A673 (cell line): ENCODE data around the gene GRIFIN. TPM values are rescaled to one million over a fixed set of nuclear protein-coding genes. Genes with fewer than 3 reads are reported as not detected.

Experiments used
- BruUV-seq: library from RNA; stranded (reverse); fragments of 400-500 nt; replicated peaks from 2 replicates; lab custom pipeline; 2021; lab: Mats Ljungman, UMichigan
- CTCF ChIA-PET: fragments of 300-600 bp; sonication (Branson Sonifier 250); formaldehyde crosslinking; loops from one replicate; lab custom pipeline; 2022; ENCODE audit warnings: antibody characterized with exemption; lab: Charles Lee
- POLR2A ChIA-PET: fragments of 300-600 bp; sonication (Branson Sonifier 250); formaldehyde crosslinking; loops from one replicate; lab custom pipeline; 2022; ENCODE audit warnings: antibody characterized with exemption; ENCODE audit not compliant: low non-redundant PET; lab: Charles Lee
- DNase-seq: peaks from one replicate; pipeline ENCODE4 v3.0.0-alpha.2; 2015; ENCODE audit warnings: low spot score
- H3K27ac ChIP-seq: fragments of 200-600 bp; sonication (generic); 2 replicates; pipeline ENCODE4 v1.5.1; 2016; ENCODE audit warnings: mixed run types, low read depth, mild to moderate bottlenecking, mixed read lengths, antibody characterized with exemption, low read length; ENCODE audit not compliant: poor library complexity, severe bottlenecking
- H3K27me3 ChIP-seq: fragments of 200-600 bp; sonication (generic); replicated peaks from 2 replicates; pipeline ENCODE4 v1.6.1; 2017; ENCODE audit warnings: mixed run types, low read depth, mild to moderate bottlenecking, mixed read lengths, antibody characterized with exemption, low read length; ENCODE audit not compliant: insufficient read depth, poor library complexity
- H3K36me3 ChIP-seq: fragments of 200-600 bp; sonication (generic); 2 replicates; pipeline ENCODE4 v1.6.1; 2016; ENCODE audit warnings: mixed run types, mild to moderate bottlenecking, mixed read lengths, antibody characterized with exemption, low read length; ENCODE audit not compliant: insufficient read depth, poor library complexity, severe bottlenecking
- H3K4me1 ChIP-seq: fragments of 200-600 bp; sonication (generic); 2 replicates; pipeline ENCODE4 v1.6.1; 2017; ENCODE audit warnings: mixed run types, mild to moderate bottlenecking, mixed read lengths, antibody characterized with exemption, low read length; ENCODE audit not compliant: insufficient read depth, poor library complexity, severe bottlenecking
- H3K4me3 ChIP-seq: fragments of 200-600 bp; sonication (generic); 2 replicates; pipeline ENCODE4 v1.5.1; 2016; ENCODE audit warnings: low read depth, mixed run types, mild to moderate bottlenecking, mixed read lengths, low read length; ENCODE audit not compliant: poor library complexity, severe bottlenecking
- H3K9me3 ChIP-seq: fragments of 200-600 bp; sonication (generic); 2 replicates; pipeline ENCODE4 v1.6.1; 2016; ENCODE audit warnings: mixed run types, low read depth, mild to moderate bottlenecking, mixed read lengths, antibody characterized with exemption, low read length; ENCODE audit not compliant: poor library complexity, severe bottlenecking
- EZH2 ChIP-seq: fragments of 200-600 bp; sonication (generic); IDR thresholded peaks from 2 replicates; pipeline ENCODE4 v1.6.1; 2017; ENCODE audit warnings: borderline replicate concordance, low read depth, mild to moderate bottlenecking, mixed read lengths, antibody characterized with exemption, low read length; ENCODE audit not compliant: poor library complexity, severe bottlenecking
- intact Hi-C: fragments of 100-400 bp; cut with micrococcal nuclease; formaldehyde crosslinking; loops from one replicate; pipeline ENCODE4 v1.10.0; 2022; ENCODE audit not compliant: unreplicated experiment
- total RNA-seq: library from RNA; stranded (reverse); gene quantifications from 2 replicates; pipeline ENCODE4 v1.2.3, GENCODE V29; 2021
- TF ChIP-seq, protein P1 (sequence below): fragments of 300-800, 200-600 bp; sonication (generic); conservative IDR thresholded peaks from 2 replicates; pipeline ENCODE4 v1.5.1; 2017; ENCODE audit warnings: low read depth, mild to moderate bottlenecking, antibody characterized with exemption, low read length, moderate library complexity, mixed read lengths

GRIFIN gene
- total RNA-seq, 1 experiment from 2014 or later: not detected

DNA sequence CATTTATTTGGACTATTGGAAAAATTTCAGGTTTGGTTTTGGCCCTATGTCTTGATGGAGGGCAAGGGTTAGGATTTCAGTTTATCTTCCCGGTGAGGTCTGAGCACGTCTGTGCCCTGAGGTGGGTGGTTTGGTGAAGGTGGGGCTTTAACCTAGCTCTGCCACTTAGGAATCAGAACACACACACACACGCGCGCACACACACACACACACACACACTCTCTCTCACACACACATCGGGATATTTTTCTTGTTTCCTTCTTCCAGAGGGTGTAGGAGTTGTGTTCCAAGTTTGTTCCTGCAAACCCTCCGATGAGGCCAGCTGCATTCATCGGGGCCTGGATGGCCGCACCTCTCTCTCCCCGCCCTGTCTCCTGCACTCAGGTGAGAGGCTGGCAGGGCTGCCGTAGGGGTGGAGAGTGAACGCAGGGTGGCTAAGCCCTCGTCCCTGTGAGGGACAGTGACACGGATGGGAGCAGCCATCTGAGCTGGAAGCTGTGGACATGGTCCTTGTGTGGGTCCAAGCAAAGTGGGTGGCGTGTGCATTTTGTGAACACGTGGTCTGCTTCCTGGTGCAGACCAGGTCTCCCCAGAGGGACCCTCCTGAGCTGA lies 38.6 kb downstream of the GRIFIN start:
- POLR2A ChIA-PET: no interaction called here

DNA sequence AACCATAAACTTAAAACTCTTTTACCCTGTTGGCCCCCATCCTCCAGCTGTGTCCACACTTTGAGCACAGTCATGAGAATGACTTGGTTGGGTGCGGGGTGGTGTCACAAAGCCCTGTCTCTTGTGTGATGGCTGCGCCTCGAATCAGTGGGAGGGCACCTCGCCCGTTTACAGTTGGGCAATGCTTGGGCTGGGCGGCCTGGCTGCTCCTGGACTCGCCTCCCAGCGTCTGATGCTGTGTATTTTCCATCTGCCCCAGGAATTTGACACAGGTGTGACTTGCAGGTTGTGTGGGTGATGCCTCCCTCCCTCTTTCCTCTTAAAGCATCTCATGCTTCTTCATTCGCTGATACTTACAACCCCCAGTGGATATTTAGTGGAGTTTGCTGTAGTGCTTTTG lies 39.1 kb downstream of the GRIFIN start:
- Histone ChIP-seq H3K4me3 (no peak overlapping the region), H3K4me1 (no peaks in the 10 kb centered on the region), H3K27me3 (no peaks in the 10 kb centered on the region), H3K36me3 (peaks cover 3% of the 10 kb centered on the region), H3K9me3 (no peaks in the 10 kb centered on the region), H3K27ac (no peak overlapping the region)
- POLR2A ChIA-PET: no interaction called here
- no peak for TF ChIP-seq EZH2
- TF ChIP-seq, protein P1, sequence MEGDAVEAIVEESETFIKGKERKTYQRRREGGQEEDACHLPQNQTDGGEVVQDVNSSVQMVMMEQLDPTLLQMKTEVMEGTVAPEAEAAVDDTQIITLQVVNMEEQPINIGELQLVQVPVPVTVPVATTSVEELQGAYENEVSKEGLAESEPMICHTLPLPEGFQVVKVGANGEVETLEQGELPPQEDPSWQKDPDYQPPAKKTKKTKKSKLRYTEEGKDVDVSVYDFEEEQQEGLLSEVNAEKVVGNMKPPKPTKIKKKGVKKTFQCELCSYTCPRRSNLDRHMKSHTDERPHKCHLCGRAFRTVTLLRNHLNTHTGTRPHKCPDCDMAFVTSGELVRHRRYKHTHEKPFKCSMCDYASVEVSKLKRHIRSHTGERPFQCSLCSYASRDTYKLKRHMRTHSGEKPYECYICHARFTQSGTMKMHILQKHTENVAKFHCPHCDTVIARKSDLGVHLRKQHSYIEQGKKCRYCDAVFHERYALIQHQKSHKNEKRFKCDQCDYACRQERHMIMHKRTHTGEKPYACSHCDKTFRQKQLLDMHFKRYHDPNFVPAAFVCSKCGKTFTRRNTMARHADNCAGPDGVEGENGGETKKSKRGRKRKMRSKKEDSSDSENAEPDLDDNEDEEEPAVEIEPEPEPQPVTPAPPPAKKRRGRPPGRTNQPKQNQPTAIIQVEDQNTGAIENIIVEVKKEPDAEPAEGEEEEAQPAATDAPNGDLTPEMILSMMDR: no peak
- CTCF ChIA-PET: no interaction called here
- BruUV-seq: no TSS peak
- intact Hi-C loops: no loop called here
- no peak for DNase-seq

More for the DNA sequence above, 38.6 kb downstream of the GRIFIN start:
- intact Hi-C loops: no loop called here
- Histone ChIP-seq H3K4me3 (no peak overlapping the region), H3K9me3 (no peaks in the 10 kb centered on the region), H3K36me3 (peaks cover 3% of the 10 kb centered on the region), H3K27me3 (no peaks in the 10 kb centered on the region), H3K27ac (no peak overlapping the region), H3K4me1 (no peaks in the 10 kb centered on the region)
- CTCF ChIA-PET: no interaction called here
- no TSS peak for BruUV-seq
- TF ChIP-seq, protein P1: no peak
- TF ChIP-seq EZH2: no peak
- no peak for DNase-seq

GRCh38 chr7:2436341-2437104 lies 39.7 kb downstream of the GRIFIN start:
- TF ChIP-seq, protein P1: no peak
- TF ChIP-seq EZH2: no peak
- Histone ChIP-seq H3K27ac (no peak overlapping the region), H3K4me1 (no peaks in the 10 kb centered on the region), H3K4me3 (no peak overlapping the region), H3K27me3 (no peaks in the 10 kb centered on the region), H3K36me3 (peaks cover 3% of the 10 kb centered on the region), H3K9me3 (no peaks in the 10 kb centered on the region)
- ChIA-PET CTCF (no interaction called here), POLR2A (no interaction called here)
- no peak for DNase-seq
- BruUV-seq: no TSS peak
- intact Hi-C loops: no loop called here
